Hindlimb muscle (tissue), 1 donor: ENCODE data around the gene GASK1A. TPM values are rescaled to one million over a fixed set of nuclear protein-coding genes. Genes with fewer than 3 reads are reported as not detected.
"Not testable (repeated sequence)": the region's sequence is repeated elsewhere in the genome, so short reads cannot be mapped to it uniquely, and the experiment has no call there.

Experiments
- DNase-seq: peaks from one replicate; pipeline ENCODE4 v3.0.0-alpha.2; 2013
- polyA plus RNA-seq: library from polyadenylated mRNA; unstranded; fragments of 120-200 nt; gene quantifications from one replicate; pipeline ENCODE4 v1.2.1, GENCODE V29; 2013; ENCODE audit not compliant: insufficient read length

GASK1A gene
- polyA plus RNA-seq, 1 donor: 6.1 TPM

DNA sequence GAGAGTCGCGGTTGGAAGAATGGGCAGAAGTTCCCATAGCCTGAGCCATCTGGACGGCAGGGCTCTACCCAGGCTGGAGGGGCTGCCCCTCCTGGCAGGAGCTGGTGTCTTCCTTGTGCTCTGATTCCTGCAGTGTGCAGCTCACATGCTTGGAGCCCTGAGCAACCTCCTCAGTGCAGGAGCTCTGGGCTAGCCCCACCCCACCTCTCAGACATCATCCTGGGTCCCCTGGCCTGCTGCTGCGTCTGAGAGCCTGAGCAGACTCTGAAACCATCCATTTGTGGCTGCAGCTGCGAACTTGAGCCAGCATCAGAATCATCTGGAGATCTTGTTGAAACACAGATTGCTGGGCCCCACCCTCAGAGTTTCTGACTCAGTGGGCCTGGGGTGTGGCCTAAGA is 84.0 kb downstream of the GASK1A start:
- no peak for DNase-seq

DNA sequence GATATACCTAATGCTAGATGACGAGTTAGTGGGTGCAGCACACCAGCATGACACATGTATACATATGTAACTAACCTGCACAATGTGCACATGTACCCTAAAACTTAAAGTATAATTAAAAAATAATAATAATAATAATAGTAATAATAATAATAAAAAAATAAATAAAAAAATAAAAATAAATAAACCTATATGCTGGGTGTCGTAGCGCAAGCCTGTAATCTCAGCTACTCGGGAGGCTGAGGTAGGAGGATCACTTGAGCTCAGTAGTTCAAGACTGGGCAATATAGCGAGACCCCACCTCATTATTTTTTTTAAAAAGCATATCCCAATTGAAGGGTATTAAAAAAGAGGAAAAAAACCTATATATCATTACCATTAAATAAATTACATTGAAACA is 91.6 kb downstream of the GASK1A start:
- DNase-seq: not testable (repeated sequence)

DNA sequence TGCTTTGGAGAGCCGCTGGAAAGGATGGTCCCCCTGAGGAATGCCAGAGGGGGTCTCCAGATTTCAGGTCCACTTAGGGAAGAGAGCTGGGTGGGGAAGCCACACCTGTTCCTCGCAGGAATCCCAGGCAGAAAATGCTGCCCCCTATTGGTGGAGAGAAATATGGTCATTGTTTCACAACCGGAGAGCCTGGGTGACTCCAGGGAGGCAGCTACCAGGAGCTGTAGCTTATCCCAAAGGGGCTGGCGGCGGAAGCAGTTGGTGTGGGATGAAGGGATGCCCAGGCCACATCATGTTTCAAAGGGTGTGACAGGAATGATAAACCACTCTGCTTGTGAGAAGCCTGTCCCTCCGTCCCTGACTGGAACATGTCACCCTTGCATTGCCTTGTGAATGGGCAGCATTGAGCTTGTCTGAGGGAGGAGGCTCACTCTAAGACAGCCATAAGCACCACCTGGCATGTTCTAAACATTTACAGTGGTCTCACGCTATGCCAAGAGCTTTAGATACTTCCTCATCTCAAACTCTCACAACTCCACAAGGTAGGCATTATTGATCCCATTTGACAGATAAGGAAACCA is 92.3 kb downstream of the GASK1A start:
- DNase-seq: no peak

DNA sequence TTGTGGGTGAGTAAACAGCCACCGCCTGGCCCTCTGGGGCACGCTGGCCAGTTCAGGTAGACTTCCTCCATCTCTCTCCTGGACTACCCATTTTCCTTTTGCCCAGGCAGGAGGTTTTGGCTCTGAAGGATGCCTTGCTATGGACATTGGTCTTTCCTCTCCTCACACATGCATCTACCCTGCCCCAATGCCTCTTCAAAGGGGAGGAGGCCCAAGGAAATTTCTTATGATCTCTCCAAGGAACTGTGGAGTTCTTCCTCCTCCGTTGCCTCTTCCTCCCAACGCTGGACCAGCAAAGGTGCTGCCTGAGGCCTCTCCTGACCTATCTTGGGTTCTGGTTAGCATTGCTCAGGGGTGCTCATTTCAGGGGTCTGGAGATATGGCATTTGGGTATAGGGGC is 93.2 kb downstream of the GASK1A start:
- no peak for DNase-seq

DNA sequence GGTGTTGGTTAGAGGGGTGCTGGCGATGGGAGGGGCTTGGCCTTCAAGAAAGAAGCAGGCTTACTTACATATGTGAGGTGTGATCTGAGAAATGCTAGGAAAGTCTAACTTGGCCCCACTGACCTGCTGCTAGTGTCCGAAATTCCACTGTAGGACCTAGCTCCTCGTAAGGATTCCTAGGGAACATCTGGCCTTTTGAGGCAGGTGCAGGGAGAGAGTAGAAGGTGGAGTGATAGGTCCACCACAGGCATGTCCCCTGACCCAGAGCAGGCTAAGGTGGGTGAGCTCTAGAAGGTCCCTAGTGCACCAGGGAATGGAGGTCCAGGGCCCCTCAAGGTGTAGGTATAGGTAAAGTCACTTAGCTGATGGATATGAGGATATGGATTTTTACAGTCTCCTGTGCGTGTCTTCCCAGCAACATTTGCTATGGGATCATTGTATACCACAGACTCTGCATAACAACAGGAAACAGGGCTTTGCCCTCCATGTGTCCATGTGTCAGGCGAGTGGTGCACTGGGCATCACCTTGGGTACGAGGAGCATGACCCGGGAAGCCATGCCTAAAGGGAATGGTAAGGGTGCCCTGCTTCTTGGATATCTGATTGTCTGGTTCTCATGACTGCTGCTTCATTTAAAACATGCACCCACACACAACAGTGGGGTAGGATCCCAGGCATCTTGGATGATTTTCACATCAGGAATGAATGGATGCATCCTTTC is 94.2 kb downstream of the GASK1A start:
- DNase-seq: no peak

DNA sequence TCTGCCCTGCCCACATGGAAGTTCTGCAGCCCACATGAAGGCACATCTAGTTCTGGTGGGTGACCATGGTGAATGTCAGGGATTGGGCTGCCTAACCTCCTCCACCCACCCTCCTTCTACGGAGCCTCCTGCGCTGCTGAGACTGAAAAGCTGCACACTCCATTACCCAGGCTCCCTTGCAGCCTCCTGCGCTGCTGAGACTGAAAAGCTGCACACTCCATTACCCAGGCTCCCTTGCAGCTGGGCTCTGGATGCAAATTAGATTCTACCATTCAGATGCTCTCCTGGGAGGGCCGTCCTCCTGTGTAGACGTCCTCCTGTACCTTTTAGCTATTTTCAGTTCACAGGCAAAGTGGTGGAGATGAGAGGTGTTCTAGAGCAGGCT is 94.7 kb downstream of the GASK1A start:
- DNase-seq: no peak

DNA sequence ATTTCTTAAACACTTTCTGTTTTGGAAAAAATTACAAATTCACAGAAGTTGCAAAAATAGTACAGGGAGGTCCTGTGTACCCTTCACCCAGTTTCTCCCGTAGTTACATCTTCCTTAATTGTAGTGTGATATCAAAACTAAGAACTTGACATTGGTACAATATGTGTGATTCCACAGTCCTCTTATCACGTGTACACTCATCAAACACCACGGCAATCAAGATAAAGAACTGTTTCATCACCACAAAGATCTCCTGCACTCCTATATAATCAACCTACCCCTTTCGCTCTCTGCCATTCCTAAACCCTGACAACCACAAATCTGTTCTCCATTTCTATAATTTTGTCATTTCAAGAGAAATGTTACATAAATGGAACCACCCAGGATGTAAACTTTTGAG is 95.4 kb downstream of the GASK1A start:
- no peak for DNase-seq

DNA sequence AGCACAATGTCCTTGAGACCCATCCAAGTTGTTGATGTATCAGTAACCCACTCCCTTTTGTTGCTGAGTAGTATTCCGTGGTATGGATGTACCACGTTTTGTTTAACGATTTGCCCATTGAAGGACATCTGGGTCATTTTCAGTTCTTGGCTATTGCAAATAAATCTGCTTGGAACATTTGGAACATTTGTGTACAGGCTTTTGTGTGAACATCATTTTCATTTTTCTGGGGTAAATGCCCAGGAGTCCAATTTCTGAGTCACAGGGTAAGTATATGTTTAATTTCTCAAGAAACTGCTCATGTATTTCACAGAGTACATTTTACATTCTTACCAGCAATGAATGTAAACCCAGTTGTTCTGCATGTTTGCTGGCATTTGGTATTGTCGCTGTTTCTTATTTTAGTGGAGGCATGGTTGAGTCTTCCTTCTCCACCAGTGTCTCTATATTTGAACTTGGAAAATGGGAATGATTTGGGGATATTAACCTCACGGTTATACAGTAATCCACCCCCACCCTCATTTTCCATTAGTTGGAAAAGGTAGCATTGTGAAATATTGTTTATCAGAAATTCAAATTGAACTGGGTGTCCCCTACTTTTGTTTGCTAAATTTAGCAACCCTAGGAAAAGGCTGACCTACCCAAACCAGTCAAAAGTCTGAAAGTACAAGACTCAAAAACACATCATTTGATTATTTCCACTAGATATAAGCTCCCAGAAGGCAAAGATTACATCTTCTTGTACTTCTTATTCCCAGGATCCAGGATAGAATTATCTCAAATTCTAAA is 96.0 kb downstream of the GASK1A start:
- no peak for DNase-seq

DNA sequence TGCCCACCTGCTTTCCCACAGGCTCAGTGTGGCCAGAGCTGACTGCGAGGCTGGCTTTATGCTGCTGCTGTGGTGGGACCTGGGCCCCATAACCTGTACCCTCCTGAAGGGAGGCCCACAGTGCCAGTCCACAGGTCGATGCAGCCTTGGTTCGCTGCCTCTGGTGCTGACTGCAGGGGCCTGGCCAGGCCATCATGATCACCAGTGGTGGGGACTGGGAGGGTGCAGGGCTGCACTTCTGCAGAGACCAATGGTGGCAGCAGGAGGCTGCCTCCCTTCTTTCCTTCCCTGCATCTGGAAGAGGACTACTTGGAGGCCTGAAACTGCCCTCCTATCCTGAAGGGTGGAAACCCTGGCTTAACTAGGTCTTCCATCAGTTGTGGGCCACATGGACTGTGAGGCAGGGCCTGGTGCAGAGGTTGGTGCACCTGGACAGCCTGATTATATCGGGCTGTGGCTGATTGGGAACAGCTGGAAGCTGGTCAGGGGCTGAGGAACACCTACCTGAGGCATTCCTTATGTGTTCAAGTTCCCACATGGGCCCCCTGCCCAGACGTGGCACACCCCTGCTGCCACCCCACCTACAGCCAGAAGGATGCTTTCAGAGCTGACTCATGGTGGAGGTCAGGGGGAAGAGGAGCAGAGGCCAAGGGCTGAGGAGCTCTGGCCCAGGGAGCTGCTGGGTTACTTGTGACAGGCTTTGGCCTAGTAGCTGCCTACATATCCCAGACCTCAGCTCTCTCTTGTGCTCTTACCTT is 97.0 kb downstream of the GASK1A start:
- DNase-seq: no peak

DNA sequence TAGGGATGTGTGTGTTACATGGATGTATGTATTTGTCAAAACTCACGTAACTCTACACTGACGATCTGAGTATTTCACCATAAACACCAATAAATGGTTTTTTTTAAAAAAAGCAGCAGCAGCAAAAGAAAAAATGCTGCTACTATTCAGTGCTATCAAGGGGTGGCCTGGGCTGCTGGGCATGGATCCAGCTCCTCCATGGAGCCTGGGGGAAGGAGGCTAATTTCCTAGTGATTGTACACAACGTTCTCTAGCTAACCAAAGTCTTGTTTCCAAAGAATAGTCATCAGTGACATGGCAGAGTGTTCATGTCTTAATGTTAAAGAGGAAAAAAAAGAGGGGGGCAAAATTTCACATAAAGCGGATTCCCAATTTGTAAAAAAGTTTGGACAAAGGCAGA is 97.7 kb downstream of the GASK1A start:
- no peak for DNase-seq

DNA sequence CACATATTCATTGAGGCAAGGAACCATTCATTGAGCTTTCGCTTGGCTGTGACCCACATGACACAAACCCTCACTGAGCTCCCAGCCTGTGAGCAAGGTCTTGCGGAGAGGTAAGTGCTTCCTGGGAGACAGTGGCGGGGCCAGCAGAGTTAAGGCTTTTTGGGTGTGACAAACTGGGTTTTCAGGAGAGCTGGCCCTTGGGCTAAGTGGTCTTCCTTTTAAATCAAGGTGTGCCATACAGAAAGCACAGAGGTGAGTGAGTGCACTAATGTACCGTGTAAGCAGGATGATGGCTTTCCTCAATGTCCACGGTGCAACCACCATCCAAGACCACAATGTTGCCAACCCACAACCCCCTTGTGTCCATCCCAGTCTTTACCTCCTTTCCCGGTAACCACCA is 98.2 kb downstream of the GASK1A start:
- DNase-seq: no peak

DNA sequence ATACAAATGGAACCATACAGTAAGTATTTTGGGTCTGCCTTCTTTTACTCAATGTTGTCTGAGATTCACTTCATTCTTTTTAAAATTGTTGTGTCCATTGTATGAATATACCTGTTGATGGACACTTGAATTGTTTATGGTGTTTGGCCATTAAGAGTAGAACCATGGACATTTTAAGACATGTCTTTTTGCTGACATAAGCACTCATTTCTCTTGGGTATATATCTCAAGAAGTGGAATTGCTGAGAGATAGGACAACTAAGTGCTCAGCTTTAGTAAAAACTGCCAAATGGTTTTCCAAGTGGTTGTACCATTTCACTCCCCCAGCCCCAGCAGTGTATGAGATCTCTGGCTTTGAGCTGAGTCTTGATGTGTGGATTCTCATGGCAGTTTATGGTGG is 98.6 kb downstream of the GASK1A start:
- DNase-seq: no peak

DNA sequence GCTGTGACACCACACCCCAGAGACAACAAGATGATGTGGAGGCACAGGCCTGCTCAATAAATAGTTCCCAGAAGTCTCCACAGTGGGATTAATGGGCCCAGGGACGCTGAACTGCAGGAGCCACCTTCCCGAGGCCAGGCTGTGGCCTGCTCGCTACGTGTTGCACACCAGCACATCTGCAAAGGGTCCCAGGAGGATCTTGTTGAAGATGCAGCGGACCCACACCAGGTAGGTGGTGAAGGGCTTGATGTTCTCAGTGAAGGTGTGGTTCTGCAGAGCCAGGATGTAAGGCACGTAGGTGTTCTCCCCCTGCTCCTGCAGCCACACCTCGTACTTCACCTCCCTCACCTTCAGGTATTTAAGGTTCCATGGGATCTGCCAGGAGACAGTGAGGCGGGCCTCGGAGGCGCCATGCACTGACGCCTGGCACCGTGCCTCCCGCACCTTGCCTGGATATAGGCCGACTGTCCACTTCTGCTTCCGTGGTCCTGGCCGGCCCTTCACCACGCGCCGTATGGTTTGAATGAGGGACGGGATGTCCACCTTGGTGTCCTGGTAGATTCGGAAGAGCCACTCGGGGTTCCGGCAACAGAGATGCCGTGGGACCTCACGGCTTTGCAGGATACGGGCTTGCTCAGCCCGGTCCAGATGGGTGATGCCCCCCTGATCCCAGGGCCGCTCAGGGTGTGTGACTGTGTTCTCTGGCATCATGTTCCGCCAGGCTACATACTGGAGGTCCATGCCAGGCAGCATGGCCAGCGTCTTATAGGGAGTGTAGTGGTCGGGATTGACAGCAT is 100.6 kb downstream of the GASK1A start:
- DNase-seq: no peak

DNA sequence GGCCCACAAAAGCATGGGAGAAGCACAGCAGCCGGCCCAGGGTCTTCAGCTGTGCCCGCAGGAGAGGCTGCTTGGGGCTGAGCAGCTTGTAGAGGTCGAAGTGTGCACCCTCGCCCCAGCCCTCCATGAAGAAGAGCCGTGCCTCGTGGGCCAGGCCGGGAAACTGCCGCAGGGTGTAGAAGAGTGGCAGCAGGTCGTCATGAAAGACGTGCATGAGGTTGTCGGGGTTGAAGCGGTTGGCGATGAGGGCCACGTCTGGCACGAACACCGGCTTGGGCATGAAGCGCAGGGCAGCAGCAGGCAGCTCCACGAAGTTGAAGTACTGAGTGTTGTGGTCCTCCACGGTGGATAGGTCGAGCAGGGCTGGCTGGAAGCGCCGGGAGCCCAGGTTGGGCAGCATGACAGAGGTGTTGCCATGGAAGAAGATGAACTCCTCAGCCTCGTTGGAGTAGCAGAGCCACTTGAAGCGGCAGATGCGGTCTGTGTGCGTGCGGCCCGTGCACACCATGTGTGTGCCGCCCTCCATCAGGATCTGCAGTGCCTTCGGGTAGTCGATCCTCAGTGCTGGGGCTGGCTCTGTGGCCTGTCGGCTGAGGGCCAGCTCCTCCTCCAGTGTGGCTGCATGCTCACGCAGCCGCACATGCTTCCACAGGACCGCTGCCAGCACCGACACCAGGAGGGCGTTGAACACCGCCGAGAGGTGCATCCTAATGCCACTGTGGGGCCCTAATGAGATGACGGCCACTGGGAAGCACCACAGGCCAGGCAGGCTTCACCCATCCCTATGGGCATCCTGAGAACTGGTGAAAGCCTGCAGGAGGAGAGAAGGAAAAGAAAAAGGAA is 101.8 kb downstream of the GASK1A start:
- DNase-seq: no peak

DNA sequence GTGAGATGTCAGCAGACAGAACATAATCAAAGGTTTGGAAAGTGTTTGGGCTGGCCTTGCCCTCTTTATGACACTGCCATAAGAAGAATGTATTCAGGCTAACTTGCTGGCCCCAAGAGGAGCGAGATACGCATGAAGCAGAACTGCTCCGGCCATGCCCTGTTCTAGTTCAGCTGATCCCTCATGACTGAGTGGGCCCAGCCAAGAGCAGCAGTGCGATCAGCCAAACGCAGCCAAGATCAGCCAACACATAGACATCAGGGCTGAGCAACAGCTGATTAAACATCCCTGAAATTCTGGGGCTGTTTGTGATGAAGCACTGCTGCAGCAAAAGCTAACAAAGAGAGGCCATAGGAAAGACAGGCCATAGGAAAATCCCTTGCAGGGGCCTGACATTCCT is 102.7 kb downstream of the GASK1A start:
- DNase-seq: no peak

DNA sequence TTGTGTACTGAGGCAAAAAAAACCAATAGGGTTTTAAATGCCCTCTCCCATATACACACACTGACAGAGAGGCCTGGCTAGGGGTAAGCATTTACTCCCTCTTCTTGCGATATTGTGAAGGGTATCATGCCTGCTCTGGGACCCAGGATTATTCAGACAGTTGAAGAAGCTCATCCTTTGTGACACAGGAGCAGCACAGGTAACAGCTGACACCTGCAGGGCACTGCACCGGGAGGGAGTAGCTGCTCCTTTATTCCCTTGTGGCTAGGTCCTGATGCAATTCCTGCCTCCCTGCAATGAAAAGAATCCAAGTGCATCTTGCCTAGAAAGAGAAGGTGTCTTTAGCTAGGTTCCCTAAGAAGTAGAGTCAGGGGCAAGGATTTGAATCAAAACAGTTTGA is 103.3 kb downstream of the GASK1A start:
- no peak for DNase-seq

DNA sequence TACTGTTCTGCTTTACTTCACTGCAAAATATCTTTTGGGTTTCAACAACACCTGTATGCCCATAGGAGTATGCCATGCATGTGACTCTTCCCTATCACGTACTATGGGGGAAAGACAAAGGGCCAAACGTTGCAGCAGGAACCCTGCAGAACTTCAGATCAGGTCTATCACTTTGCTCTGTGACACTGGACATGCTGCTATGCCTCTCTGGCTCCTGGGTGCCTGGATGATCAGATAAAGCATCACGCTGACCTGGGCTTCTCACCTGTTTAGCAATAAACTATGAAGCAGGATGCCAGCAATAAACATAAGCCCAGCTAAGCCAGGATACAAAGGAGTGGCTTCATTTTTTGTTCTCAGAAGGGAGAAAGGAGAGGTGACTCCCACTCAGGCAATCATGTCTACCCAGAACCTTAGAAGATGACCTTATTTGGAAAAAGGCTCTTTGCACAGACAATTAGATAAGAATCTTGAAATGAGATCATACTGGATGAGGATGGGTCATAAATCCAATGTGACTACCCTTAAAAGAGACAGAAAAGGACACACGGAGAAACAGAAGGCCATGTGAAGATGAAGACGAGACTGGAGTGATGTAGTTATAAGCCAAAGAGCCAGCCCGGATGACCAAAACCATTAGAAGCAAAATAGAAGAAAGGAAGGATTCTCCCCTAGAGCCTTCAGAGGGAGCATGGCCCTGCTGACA is 107.5 kb downstream of the GASK1A start:
- no peak for DNase-seq

DNA sequence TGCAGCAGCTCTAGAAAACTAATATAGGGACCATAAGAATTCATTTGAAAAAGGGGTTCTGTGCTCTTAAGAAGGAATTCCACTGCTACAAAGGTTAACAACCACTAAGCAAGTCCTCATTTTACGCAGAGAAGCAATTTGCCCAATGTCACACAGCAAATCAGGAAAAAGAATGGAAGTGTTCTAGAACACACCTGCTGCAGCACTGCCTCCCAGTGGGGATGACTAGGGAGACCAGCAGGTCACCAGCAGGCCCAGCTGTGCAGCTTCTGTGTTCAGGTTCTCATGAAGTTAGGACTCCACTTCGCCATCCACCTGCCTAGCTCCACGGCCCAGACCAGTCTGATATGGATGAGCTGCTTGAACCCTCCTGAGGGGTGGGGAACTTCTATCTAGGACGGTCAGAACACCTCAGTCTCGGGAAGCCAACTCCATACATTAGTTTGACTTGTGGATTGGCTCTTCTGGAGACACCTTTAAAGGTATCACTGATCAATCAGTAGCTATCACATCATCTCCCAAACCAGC is 108.2 kb downstream of the GASK1A start:
- DNase-seq: no peak

DNA sequence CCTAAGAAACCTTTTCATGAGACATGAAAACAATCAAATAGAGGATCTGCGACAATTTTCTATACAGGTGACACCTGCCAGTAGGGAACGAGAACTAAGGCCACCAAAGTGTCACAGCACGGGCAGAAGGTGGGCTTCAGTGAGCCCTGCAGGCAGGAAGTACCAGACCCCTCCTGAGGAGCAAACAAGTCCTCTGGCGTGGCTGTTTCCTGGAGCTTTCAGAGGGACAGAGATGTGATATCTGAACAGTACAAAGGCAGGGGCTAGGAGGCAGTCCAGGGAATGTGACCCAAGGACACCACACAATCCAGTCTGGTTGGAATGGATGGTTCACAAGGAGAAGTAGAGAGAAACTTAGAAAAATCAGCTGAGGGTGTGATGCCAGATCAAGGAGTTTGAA is 110.0 kb downstream of the GASK1A start:
- no peak for DNase-seq

DNA sequence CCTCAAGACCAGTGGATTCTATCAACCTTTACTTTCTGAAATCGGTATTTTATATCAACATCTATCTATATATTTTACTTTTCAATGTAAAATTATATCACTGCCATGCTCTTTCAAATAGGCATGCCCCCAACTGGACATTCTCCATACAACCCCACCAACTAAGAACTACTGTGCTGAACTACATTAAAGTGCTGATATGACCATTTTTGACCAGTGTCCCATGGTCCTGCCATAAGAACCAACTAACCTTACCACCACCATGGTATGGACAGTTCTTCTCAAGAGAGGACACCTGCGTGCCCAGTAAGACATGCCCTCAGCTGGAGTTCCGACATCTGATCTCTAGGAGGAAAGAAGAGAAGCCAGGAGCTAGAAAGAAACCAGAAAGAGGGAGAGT is 111.1 kb downstream of the GASK1A start:
- no peak for DNase-seq
